Activated gamma-delta T cell treated with Interleukin-2 at 50 U/mL for 16 hours (primary cell): ENCODE measurements around the gene KANSL1L.
"Not testable (repeated sequence)": the region's sequence is repeated elsewhere in the genome, so short reads cannot be mapped to it uniquely, and the experiment has no call there.

Experiments used
- DNase-seq: peaks from one replicate; pipeline ENCODE4 v3.0.0-alpha.2; 2020

Gene KANSL1L, protein sequence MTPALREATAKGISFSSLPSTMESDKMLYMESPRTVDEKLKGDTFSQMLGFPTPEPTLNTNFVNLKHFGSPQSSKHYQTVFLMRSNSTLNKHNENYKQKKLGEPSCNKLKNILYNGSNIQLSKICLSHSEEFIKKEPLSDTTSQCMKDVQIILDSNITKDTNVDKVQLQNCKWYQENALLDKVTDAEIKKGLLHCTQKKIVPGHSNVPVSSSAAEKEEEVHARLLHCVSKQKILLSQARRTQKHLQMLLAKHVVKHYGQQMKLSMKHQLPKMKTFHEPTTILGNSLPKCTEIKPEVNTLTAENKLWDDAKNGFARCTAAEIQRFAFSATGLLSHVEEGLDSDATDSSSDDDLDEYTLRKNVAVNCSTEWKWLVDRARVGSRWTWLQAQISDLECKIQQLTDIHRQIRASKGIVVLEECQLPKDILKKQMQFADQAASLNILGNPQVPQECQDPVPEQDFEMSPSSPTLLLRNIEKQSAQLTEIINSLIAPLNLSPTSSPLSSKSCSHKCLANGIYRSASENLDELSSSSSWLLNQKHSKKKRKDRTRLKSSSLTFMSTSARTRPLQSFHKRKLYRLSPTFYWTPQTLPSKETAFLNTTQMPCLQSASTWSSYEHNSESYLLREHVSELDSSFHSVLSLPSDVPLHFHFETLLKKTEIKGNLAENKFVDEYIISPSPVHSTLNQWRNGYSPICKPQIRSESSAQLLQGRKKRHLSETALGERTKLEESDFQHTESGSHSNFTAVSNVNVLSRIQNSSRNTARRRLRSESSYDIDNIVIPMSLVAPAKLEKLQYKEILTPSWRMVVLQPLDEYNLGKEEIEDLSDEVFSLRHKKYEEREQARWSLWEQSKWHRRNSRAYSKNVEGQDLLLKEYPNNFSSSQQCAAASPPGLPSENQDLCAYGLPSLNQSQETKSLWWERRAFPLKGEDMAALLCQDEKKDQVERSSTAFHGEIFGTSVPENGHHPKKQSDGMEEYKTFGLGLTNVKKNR

DNA sequence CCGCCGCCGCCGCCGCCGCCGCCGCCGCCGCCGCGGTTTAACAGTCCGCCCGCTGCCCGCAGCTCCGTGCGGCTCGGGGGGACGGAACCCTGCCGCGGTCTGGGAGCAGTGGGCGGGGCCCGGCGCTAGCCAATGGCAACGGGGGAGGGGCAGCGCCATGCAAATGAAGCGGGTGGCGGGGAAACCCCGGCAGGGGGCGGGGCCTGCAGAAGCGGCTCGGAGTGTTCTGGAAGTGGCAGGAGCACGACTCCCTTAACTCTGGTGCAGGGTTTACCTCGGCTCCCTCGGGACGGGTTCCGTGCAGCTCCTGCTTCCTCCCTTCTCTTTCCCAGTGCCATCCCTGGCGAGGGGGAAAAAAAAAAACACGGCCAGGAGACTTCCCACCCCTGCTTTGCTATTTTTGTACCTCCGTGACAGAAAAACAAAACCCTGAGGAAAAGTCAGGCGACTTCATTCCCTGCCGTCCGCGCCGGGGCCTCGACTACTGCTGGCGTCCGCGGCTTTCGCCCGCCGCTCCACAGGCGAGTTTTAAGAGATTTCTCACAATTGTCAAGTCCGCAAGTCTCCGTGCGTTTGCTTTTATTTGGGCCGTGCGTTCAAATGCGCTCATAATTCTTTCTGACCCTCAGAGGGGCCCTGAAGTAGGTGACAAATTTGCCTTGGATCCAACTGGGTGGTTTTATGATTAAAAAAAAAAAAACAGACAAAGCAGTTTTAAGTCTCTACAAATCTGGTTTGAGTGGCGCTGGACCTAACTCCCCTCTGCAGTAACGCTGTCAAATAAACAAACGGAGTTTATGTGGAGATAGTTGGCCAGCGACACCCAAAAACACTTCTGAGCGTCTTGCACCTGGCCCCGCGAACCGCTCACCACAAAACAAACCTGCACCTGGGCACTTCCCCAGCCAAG is at the start of gene KANSL1L:
Gene KANSL1L (minus strand): TSS at position 101 of the 910 bp plus-strand sequence. CDS start 16,827 bp downstream, outside the sequence.
- peak; percentile 97 for DNase-seq

DNA sequence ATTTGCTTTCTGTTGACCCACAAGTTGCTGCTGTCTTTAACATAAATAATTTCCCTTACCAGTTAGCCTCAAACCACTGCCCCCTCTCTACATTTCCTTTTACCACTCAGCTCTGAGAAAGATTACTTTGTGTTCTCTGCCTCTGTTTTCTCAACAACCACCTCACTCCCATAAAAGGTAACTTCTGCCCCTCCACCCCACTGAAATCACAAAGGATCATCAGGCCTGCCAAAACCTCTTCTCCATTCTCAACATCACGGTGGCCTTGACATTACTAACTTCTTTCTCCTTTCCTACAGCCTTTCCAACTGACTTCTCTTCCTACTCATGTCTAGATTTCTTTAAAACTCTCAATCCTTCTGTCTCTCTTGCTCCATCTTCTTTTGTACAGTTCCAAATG is 43.9 kb upstream of the KANSL1L start:
- no peak for DNase-seq

DNA sequence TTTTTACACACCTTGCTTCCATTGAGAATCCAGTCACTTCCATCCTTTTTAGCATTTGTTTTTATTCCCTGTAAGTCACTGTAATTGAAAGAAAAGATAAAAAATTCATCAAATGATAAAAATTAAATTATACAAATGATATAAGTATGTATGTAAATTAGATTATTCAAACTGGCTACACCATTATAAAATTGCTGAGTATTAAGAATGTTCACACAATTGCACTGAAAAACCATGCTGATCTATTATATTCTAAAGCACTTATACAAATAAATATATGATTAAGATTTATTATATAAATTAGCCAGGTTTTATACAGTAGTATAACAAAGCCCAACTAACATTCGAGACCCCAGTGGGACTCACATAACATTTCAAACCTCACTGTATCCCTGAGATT is 39.0 kb upstream of the KANSL1L start:
- DNase-seq, result no peak

DNA sequence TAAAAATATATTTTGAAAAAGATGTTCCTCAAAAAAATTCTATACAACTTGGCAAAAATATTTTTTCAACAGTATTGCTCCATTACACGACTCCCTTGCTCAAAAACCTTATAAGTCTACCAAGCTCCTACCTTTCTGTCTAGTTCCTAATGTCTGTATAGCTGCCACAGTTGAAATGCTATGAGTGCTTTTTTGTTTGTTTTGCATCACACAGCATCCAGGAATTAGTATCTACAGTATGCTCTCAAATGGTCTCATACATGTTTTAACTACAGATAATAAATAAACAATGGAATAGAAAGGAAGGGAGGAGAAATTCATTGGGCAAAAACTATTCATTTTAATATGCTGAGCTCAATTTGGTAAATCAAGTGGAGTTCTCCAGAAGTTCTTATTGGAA is 36.7 kb upstream of the KANSL1L start:
- no peak for DNase-seq

DNA sequence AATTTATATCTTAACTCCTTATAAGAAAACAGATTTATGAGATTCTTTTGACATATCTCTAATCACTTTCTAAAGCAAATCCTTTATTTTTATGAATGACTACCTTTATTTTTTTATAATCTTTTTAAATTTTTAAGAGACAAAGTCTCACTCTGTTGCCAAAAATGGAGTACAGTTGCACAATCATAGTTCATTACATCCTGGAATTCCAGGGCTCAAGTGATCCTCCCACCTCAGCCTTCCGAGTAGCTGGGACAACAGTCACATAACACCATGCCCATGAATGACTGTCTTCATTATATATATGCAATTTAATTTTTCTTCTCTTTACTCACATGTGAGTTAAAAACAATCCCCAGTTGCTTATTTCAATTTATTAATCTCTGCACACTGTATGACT is 32.3 kb upstream of the KANSL1L start:
- no peak for DNase-seq

DNA sequence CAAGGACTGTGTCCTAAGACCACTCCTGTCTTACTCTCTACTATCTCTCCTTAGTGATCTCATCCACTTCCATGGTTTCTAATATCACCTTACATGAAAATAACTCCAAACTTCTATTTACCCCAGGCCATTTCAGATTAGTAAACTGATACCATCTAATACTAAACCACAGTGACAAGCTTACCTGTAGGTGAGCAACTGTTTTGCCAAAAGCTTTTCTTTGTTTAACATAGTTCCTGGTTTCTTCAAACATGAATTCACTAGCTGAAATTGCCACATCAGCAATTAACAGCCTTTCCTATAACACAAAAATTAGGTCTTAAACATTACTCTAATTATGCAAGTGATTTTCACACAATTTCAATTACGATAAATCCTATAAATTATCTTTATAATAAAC is 31.9 kb upstream of the KANSL1L start:
- DNase-seq, result no peak

DNA sequence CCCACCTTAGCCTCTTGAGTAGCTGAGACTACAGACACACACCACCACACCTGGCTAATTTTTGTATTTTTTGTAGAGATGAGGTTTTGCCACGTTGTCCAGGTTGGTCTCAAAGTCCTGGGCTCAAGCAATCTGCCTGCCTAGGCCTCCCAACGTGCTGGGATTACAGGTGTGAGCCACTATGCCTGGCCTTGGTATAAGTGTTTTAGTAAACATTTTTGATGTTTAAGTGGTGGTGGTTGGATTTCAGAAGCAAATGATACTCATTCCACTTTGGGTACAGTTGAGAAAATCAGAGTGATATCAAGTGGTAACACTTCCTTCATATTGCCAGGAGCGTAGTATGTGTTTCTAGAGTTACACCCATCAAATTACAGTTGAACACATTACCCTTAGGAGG is 28.6 kb upstream of the KANSL1L start:
- DNase-seq, result no peak

DNA sequence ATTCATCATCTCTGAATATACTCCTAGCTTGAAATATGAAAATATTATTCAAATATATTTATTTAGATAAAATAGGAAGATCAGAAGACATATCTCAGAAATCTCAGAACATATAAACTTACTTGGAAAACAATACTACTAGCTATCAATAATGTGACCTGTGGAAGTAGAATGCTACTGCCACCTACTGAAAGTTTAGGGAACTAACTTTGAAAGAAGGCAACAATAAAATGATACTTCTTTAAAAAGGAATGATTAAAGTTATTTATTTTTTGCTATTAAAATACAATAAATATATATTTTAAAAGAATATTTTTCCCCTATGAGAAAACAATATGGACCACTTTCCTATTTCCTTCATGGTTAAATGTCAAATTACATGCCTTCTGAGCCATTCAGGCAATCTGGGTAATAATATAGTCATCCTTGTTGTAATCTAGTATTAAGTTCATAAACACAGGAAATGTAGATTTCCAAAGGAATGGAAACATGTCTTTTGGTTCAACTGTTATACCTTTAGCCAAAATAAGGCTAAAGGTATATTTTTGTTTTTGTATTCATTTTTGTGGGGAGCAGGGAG is 28.1 kb upstream of the KANSL1L start:
- DNase-seq, result no peak

DNA sequence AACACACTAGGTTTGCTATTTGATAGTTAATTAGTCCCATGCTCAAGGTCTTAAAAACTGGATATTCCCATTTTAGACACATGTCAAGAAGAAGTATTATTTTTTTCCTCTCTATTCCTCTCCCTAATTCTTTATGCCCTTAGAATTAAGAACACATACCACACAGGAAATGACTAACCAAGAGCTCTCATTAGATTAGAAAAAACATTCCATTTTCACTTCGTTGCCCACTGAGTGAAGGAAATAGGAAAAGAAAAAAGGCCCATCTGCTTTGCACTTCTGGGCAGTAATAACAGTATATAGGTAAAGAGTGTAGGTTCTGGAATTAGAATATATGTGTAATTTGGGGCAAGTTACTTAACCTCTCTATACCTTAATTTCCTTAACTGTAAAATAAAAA is 27.1 kb upstream of the KANSL1L start:
- no peak for DNase-seq

DNA sequence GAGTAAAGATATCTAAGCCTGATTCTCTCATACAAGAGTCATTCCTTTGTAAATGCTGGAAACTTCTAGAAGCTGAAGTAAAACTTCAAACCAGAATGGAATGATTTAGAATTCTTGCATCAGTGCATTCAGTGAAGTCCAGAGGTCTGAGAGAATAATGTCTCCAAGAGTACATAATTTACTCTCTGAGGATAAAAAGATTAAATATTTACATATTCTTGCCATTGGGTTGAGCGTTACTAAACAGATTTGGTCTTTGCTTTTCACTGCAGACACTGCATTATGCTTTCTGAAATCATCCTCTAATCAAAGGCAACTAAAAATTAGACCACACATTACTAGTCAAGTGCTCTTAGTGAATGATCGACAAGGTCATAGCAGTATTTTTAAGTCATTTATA is 26.5 kb upstream of the KANSL1L start:
- no peak for DNase-seq

DNA sequence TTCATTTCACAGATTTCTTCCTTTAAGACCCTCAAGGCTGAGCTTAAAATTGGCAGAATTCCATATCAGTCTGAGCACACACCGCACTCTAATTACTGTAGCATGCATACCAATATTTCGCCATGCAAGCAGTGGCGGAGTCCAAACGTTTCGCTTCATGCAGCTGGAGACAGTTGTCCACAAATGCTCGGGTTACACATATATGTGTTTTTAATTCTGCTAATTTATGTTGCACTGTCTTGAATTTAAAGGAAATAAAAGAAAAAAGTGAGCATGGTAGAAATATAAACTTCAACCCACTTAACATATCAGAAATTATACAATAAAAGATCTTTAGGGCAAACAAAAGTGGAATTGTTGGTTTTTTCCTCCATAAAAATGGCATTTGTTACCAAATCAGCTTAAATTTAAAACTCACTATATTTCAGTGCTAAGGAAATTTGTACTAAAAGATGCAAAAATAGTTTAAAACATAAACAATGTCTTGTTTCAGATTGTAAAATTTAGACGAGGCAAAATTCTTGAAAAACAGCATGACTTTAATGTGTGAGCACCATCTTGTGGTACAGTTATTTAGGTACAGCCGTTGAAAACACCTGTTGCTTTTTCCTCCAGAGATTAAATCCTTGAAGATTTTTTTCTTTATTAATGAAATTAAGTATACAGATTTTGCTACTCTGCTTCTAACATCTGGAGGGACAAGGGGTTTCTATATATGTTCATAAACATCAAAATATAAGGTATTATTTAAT is 24.1 kb upstream of the KANSL1L start:
- no peak for DNase-seq

DNA sequence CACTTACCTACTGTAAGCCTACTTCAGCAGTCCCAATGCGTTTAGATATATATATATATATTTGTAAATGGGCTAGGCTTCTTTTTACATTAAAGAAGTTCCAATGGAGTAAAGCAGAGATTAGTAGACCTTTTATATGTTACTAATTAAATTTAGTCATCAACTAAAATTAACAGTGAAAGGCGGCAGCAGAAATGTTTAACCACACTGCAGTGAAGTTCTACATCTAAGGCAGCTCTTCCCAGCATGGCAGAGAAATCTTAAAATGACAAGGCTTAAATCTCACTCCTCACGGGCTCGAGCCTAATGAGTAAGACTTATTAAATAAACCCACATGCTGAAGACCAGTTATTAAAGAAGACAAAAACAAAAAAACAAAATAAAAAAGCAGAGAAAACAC is 19.1 kb upstream of the KANSL1L start:
- DNase-seq, result no peak

DNA sequence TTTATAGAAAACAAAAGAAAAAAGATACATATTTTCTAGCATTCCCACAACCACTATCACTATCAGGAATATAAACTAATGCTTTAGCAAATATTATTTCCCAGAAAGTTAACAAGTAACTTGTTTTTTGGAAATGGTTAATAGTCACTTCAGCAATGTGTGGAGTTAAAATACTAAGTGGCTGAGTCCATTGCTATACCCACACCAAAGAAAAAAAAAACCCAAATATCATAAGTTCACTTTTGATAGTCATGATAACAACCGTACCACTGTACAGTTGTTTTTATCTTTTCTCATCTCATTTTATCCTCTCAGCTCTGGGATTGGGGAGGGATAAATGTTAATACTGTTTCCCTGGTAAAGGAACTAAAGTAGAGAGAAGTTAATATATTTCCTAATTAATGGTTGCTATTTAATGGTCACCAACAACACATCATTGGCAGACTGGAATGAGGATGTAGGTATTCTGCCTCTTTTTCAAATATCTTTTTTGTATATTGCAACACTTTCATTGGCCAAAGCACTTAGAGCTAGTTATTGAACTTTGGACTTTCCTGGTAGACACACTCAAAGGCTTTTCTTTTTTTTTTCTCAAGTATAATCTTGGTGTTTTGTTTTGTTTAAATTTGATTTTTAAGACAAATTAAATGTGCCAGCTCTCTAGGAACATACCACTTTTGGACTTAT is 18.4 kb upstream of the KANSL1L start:
- no peak for DNase-seq

DNA sequence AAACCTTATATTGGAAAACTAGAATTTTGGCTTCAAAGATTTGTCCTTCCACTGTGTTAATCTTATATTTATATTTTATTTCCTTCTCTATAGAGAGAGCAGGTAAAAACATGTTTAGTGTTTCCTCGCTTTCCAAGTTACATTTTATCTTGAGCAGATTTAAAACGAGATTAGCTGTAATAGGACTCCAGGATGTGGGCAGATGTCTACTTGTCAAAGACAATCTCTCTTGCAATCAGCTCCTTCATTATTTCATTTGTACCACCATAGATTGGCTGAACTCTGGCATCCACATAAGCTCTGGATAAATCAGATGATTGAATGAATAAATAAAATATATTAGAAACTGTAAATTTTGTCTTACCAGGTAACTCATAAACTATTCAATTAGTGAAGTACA is 17.5 kb upstream of the KANSL1L start:
- no peak for DNase-seq

DNA sequence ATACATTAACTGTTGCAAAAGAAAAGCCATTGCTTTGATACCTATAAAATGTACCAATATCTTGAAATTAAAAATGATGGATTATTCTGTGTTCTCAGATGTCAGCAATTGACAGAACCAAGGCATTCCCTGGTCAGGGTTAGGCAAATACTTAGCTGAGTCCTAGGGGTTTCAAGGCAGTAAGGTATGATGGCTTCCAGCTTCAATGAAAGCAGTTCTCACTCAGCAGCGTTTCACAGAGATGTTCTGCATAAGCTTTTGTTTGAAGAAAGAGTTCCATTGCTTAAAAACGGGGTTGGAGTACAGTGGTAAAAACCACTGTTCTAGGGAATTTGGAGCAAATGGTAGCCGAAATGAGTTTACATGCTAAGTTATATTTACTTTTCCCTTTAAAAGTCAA is 17.0 kb upstream of the KANSL1L start:
- no peak for DNase-seq

DNA sequence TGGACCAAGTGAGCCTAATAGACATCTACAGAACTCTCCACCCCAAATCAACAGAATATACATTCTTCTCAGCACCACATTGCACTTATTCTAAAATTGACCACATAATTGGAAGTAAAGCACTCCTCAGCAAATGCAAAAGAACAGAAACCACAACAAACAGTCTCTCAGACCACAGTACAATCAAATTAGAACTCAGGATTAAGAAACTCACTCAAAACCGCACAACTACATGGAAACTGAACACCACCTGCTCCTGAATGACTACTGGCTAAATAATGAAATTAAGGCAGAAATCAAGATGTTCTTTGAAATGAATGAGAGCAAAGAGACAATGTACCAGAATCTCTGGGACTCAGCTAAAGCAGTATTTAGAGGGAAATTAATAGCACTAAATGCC is 12.7 kb upstream of the KANSL1L start:
- not testable (repeated sequence) for DNase-seq

DNA sequence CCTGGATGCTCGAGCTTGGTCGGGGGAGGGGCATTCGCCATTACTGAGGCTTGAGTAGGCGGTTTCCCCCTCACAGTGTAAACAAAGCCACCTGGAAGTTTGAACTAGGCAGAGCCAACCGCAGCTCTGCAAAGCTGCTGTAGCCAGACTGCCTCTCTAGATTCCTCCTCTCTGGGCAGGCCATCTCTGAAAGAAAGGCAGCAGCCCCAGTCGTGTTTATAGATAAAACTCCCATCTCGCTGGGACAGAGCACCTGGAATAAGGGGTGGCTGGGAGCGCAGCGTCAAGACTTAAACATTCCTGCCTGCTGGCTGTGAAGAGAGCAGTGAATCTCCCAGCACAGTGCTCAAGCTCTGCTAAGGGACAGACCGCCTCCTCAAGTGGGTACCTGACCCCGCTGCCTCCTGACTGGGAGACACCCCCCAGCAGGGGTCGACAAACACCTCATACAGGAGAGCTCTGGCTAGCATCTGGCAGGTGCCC is 10.4 kb upstream of the KANSL1L start:
- peak; percentile 28 for DNase-seq

DNA sequence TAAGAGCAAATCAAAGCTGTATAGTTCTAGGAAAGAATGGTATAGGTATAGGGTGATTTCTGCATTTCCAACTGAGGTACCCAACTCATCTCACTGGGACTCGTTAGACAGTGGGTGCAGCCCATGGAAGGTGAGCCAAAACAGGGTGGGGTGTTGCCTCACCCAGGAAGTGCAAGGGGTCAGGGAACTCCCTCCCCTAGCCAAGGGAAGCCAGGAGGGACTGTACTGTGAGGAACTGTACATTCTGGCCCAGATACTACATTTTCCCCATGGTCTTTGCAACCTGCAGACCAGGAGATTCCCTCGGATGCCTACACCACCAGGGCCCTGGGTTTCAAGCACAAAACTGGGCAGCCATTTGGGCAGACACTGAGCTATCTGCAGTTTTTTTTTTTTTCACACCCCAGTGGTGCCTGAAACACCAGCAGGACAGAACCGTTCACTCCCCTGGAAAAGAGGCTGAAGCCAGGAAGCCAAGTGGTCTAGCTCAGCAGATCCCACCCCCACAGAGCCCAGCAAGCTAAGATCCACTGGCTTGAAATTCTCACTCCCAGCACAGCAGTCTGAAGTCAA is 9.9 kb upstream of the KANSL1L start:
- not testable (repeated sequence) for DNase-seq

DNA sequence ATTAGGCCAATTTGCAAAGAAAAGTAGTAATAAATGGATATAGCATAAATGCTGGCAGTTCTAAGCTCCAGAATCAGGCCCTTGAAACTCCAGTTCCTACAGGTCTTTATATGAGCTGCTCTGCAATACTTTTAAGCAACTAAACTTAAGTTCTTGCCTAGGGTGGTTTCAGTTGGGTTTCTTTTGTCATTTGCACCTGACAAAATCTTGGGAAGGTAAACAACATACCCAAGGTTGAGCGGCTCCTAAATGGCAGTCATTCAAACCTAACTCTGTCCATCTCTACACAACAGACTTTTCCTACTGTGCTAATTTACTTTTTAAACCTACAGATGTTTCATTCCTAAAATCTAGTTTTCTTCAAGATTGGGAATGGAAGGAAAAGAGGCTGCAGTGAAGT is 9.3 kb upstream of the KANSL1L start:
- no peak for DNase-seq

DNA sequence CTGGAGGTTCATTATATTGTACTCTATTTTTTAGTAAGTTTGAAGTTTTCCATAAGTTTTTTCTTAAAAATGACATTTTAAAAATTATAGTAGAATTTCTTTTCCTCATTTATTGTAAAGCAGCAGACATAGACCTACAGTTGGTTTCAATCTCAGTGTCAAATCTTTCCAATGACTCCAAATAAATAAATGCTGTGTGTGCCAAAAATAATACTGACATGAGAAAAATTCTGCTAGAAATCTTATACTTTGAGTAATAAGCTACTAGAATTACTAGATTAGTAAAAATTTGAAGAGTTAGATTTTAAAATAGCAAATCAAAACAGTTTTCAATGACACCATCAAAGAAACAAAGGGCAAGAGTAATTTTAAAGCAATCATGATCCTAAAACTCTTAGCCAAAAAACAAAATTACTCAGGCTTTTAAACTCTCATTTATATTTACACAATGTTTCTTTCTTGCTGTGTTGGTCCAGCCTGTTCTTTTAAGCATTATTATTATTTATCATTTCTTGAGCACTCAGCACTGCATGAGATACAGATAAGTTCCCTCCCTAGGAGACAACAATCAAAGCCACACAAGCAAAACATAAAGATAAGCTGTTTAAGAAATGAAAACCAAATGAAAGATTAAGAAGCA is 8.3 kb upstream of the KANSL1L start:
- no peak for DNase-seq
